Tibial nerve (tissue), 4 donors: ENCODE measurements around the gene OGFR. TPM values are rescaled to one million over a fixed set of nuclear protein-coding genes. Genes with fewer than 3 reads are reported as not detected.

Source experiments
- DNase-seq, 2 donors: peaks; one replicate each; pipeline ENCODE4 v3.0.0-alpha.2; 2019; ENCODE audit warnings: low spot score in 2 of 2
- H3K27ac ChIP-seq, 4 donors: fragments of 200-600 bp; sonication (generic) in 3 of 4; one replicate each; pipeline ENCODE4 v1.5.1; 2017 to 2019; ENCODE audit warnings: mild to moderate bottlenecking in 1 of 4
- H3K27me3 ChIP-seq, 2 donors: fragments of 200-600 bp; sonication (generic) in 1 of 2; one replicate each; pipeline versions ENCODE4 v1.5.1 to v1.6.0; 2017 to 2019
- H3K36me3 ChIP-seq, 3 donors: fragments of 200-600 bp; sonication (generic); one replicate each; pipeline ENCODE4 v1.5.1; 2018 to 2019
- H3K4me1 ChIP-seq, 4 donors: fragments of 200-600 bp; sonication (generic) in 3 of 4; one replicate each; pipeline ENCODE4 v1.5.1; 2017 to 2019
- H3K4me3 ChIP-seq, 4 donors: fragments of 200-600 bp; sonication (generic) in 3 of 4; one replicate each; pipeline ENCODE4 v1.5.1; 2017 to 2019; ENCODE audit warnings: mild to moderate bottlenecking in 1 of 4, moderate library complexity in 1 of 4
- H3K9me3 ChIP-seq, 4 donors: fragments of 200-600 bp; sonication (generic) in 3 of 4; one replicate each; pipeline ENCODE4 v1.5.1; 2017 to 2019
- EP300 ChIP-seq, 2 donors: sonication (generic); formaldehyde crosslinking; IDR thresholded peaks; one replicate each; pipeline ENCODE4 v1.6.1; 2017; ENCODE audit warnings: antibody characterized with exemption in 2 of 2, mild to moderate bottlenecking in 1 of 2
- POLR2A ChIP-seq, 2 donors: fragments of 450-650 bp; IDR thresholded peaks; one replicate each; pipeline ENCODE4 v1.6.1; 2017; ENCODE audit warnings: antibody characterized with exemption in 2 of 2, mild to moderate bottlenecking in 2 of 2, moderate library complexity in 2 of 2
- WGBS, 2 donors: methylation state at CpG; one replicate each; pipeline ENCODE4 v1.1.5; 2018; 5-methylcytosine and 5-hydroxymethylcytosine counted together
- total RNA-seq, 4 donors: library from RNA; depleted of rRNA; stranded (reverse); fragments of >200 nt; gene quantifications; one replicate each; pipeline ENCODE4 v1.1.0, GENCODE V29; 2016
- TF ChIP-seq, protein P1 (sequence below), 5 experiments: fragments of 200-600 bp in 3 of 5; fragments of 450-650 bp in 2 of 5; sonication (generic) in 3 of 5; IDR thresholded peaks; one replicate each; pipeline ENCODE4 v1.5.1; 2016 to 2019; ENCODE audit warnings: antibody characterized with exemption in 5 of 5, mild to moderate bottlenecking in 3 of 5, moderate library complexity in 2 of 5

OGFR gene
- total RNA-seq, 4 donors from 2014 or later: 67.1 to 108 (median 80.8) TPM

DNA sequence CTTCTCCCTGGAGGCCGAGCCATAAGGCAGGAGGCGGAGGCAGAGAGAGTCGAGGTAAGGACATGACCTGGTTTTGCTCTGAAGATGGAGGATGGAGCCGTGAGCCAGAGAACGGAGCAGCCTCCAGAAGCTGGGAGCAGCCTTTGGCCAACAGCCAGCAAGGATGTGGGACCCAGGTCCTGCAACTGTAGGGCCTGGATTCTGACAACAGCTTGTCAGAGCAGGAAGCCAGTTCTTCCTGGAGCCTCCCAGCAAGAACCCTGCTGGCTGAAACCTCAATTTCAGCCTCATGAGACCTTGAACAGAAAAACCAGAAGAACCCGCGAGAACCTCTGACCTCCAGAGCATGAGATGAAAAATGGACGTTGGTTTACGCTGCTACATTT is 21.7 kb upstream of the OGFR start:
- 31 to 44% methylated on average over 9 of the region's 9 CpGs for WGBS, 2 donors
- Histone ChIP-seq H3K4me1 (peaks cover 0 to 10% (median 0%) of the 10 kb centered on the region in 4 donors), H3K36me3 (no peaks in the 10 kb centered on the region), H3K9me3 (no peaks in the 10 kb centered on the region), H3K4me3 (no peak overlapping the region), H3K27me3 (peaks cover 0 to 5% of the 10 kb centered on the region in 2 donors), H3K27ac (no peak overlapping the region)
- TF ChIP-seq, protein P1, sequence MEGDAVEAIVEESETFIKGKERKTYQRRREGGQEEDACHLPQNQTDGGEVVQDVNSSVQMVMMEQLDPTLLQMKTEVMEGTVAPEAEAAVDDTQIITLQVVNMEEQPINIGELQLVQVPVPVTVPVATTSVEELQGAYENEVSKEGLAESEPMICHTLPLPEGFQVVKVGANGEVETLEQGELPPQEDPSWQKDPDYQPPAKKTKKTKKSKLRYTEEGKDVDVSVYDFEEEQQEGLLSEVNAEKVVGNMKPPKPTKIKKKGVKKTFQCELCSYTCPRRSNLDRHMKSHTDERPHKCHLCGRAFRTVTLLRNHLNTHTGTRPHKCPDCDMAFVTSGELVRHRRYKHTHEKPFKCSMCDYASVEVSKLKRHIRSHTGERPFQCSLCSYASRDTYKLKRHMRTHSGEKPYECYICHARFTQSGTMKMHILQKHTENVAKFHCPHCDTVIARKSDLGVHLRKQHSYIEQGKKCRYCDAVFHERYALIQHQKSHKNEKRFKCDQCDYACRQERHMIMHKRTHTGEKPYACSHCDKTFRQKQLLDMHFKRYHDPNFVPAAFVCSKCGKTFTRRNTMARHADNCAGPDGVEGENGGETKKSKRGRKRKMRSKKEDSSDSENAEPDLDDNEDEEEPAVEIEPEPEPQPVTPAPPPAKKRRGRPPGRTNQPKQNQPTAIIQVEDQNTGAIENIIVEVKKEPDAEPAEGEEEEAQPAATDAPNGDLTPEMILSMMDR (IDR thresholded peaks at IDR 0.05): no peak
- TF ChIP-seq POLR2A (IDR thresholded peaks at IDR 0.05): no peak
- no peak for DNase-seq

DNA sequence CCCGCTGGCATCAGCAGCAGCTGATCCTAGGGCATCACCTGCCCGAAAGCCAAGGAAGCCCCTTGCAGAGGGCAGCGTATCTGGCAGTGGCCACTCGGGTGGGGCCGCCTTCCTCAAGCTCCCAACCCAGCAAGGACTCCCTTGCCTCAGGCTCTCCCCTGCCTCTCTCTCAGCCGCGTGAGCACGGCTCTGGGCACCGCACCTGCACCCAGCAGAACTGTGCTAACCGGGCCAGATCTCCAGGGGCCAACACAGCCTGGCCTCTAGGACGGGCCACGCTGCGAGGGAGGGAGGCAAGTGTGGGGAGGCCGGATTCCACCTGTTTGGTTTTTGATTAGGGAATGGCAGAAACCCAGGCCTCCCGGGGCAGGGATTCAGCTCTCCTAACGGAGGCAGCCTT is 20.1 kb upstream of the OGFR start:
- WGBS, 2 donors: 85 to 90% methylated on average over 15 to 16 of the region's 16 CpGs
- TF ChIP-seq EP300 (IDR thresholded peaks at IDR 0.05) (no peak), POLR2A (IDR thresholded peaks at IDR 0.05) (no peak)
- TF ChIP-seq, protein P1 (IDR thresholded peaks at IDR 0.05): no peak
- Histone ChIP-seq H3K9me3 (no peaks in the 10 kb centered on the region), H3K27ac (no peak overlapping the region), H3K27me3 (peaks cover 0 to 5% of the 10 kb centered on the region in 2 donors), H3K36me3 (no peaks in the 10 kb centered on the region), H3K4me1 (peaks cover 0 to 21% (median 0%) of the 10 kb centered on the region in 4 donors), H3K4me3 (no peak overlapping the region)
- no peak for DNase-seq

DNA sequence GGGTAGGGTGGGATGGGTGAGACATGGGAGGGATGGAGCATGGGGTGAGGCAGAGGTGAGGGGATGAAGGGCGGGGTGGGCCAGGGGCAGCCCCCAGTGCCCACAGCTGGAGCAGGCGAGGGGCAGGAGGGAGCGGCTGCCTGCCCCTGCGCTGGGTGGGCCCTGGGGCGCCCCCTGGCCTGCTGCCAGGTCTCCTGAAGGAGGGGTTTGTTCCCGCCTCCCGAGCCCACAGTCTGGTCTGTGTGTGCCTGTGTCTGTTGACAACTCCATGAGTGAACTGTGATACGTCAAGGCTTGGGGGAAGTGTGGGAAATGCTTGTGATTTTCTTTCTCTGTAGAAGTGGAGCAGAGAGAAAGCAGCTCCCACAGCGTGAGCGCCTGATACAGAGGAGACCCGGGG is 19.2 kb upstream of the OGFR start:
- peaks cover 0 to 5% of the 10 kb centered on the region in 2 donors for H3K27me3 ChIP-seq
- DNase-seq: no peak
- WGBS, 2 donors: 35 to 52% methylated on average over 11 of the region's 11 CpGs
- TF ChIP-seq EP300 (IDR thresholded peaks at IDR 0.05): no peak
- TF ChIP-seq, protein P1 (IDR thresholded peaks at IDR 0.05): no peak
- no peak overlapping the region for H3K27ac ChIP-seq
- H3K4me1 ChIP-seq: peaks cover 0 to 21% (median 0%) of the 10 kb centered on the region in 4 donors
- H3K4me3 ChIP-seq: no peak overlapping the region
- no peaks in the 10 kb centered on the region for H3K36me3 ChIP-seq
- no peaks in the 10 kb centered on the region for H3K9me3 ChIP-seq

DNA sequence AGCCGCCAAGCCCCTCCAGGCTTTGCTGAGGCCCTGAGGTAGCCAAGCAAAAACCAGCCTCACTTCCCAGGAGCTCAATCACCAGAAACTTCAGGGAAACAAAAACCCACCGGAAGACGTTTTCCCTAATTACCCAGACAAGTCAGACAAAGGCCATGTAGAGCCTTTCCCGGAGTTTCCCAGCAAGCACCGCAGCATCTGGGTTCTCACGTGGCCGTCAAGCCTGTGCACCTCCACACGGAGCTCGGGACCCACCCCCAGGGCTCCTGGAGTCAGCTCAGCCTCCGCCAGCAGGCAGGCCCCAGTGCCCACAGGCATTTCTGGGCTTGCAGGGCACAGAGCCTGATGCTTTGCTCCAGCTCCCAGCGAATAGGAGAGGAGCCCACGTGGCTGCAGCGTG is 18.5 kb upstream of the OGFR start:
- WGBS, 2 donors: 53 to 54% methylated on average over 10 to 13 of the region's 13 CpGs
- TF ChIP-seq EP300 (IDR thresholded peaks at IDR 0.05) (no peak), POLR2A (IDR thresholded peaks at IDR 0.05) (no peak)
- TF ChIP-seq, protein P1 (IDR thresholded peaks at IDR 0.05): no peak

DNA sequence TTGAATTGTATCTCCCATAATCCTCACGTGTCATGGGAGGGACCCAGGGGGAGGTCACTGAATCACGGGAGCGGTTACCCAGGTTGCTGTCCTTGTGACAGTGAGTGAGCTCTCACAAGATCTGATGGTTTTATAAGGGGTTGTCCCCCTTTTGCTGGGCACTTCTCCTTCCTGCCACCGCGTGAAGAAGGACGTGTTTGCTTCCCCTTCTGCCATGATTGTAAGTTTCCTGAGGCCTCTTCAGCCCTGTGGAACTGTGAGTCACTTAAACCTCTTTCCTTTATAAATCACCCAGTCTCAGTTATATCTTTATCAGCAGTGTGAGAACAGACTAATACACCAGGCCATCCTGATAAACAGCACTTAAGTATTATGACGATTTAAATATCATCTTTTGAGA is 17.3 kb upstream of the OGFR start:
- Histone ChIP-seq H3K27ac (no peak overlapping the region), H3K36me3 (no peaks in the 10 kb centered on the region), H3K4me3 (no peak overlapping the region), H3K4me1 (peaks cover 0 to 30% (median 4%) of the 10 kb centered on the region in 4 donors), H3K27me3 (peaks cover 0 to 5% of the 10 kb centered on the region in 2 donors), H3K9me3 (no peaks in the 10 kb centered on the region)
- TF ChIP-seq, protein P1 (IDR thresholded peaks at IDR 0.05): no peak
- TF ChIP-seq EP300 (IDR thresholded peaks at IDR 0.05): no peak
- no peak for TF ChIP-seq POLR2A (IDR thresholded peaks at IDR 0.05)
- WGBS, 2 donors: 83 to 85% methylated on average over 7 of the region's 7 CpGs
- no peak for DNase-seq

More for the DNA sequence above, 18.5 kb upstream of the OGFR start:
- H3K4me3 ChIP-seq: no peak overlapping the region
- no peaks in the 10 kb centered on the region for H3K9me3 ChIP-seq
- H3K27me3 ChIP-seq: peaks cover 0 to 5% of the 10 kb centered on the region in 2 donors
- peaks cover 0 to 24% (median under 1%) of the 10 kb centered on the region in 4 donors for H3K4me1 ChIP-seq
- DNase-seq: no peak
- no peaks in the 10 kb centered on the region for H3K36me3 ChIP-seq
- H3K27ac ChIP-seq: no peak overlapping the region
